Activated gamma-delta T cell (primary cell): Measurements from ENCODE around the gene DMGDH.

Source experiments
- DNase-seq: peaks from one replicate; lab custom pipeline; 2025; lab: John Stamatoyannopoulos, UW

Gene DMGDH

DNA sequence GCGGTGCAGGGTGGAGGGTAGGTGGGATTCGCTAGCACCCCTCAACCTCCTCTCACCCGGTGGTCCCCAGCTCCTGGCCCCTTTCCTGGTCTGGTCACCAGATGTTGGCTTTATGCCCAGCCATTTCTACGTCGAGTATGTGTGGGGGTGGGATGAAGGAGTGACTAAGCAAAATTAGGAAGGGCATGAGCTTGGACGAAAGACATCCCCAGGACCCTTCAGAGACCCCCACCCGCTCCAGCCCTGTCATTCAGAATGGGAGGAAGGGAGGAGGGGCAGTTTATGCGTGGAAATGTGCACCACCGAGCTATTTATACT lies 835 bp upstream of the DMGDH start:
- DNase-seq, result no peak

- DNase-seq, result no peak
Observed at GRCh38 chr5:79062436-79062835, 7.0 kb downstream of the DMGDH start.

GRCh38 chr5:79059674-79060073 lies 9.8 kb downstream of the DMGDH start:
- no peak for DNase-seq

DNA sequence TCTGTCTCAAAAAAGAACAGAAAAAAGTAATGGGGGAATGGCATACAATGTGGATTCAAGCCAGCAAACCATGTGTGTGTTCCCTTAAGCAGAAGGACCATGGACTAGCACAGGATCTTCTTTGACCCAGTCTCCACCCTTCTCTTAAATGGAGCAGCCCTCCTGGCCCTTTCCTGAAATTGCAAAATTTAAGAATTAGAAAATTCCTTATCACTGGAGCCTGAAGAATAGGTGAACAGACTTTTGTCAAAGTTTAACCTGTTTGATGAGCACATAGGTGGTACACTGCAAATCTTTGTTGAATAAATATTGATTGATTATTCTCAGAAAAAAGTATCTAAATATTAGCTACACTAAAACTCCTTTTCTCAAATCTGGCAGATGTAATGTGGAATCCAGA lies 12.6 kb downstream of the DMGDH start:
- DNase-seq, result no peak

DNA sequence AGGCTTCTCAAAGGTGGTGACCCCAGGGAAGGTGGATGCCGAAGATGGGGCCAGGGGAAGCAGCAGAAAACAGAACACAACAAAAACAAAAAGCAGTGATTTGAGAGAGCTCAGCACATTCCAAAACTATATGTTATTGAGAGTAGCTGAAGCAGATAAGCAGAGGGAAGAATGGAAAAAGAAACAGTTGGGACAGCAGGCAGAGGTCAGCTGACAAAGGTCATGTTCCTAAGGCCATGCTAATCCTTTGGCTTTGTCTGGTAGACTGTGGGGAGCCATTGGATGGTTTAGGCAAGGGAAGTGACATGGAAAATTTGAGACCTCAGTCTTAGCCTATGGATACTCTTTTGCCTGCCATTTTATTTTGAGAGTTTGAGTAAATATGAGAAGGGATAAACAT lies 14.5 kb downstream of the DMGDH start:
- DNase-seq, result no peak

DNA sequence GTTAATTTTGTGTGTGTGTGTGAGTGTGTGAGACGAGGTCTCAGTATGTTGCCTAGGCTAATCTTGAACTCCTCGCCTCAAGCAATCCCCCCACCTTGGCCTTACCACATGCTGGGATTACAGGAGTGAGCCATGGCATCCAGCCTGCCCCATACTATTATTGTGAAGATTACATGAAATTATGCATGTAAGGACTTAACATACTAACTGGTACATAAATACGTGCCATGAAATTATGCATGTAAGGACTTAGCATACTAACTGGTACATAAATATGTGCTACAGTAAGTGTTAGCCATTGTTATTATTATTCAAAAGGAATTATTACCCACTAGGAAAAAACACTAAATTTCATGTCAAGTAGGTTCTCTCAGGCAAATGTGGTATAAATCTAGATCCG lies 16.2 kb downstream of the DMGDH start:
- DNase-seq, result no peak

DNA sequence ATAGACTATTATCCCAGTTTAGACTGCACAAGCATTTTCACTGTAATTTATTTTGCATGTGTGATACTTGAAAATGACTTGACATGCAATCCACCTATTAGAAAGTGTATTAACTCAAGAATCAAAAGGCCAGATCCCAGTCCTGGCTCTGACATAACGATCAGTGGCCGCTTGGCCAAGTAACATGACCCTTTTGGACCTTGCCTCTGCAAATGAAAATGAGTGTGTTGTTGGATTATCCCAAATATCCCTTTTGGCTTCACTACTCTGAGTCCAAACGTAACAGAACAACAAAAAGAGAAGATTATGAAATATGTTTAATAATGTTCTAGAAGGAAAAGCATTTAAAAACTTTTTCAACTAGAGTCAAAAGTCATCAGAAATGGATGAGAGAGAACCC lies 19.0 kb downstream of the DMGDH start:
- DNase-seq, result no peak

DNA sequence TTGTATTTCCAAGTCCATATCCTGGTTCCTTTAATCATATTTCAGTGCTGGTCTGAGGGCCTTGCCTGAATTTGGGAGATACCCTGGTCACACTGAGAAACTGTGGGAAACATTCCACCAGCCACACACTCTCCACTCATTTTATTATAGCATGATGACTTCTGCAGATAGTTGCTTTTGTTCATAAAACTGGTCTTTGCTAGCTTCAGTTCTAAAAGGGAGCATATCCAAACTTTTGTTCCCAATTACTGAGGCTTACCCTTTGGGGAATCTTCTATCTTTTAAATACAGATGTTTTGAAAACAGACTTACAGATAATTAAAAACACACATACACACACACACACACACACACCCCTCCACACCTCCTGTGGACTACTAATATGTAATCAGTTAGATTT lies 21.0 kb downstream of the DMGDH start:
- no peak for DNase-seq

DNA sequence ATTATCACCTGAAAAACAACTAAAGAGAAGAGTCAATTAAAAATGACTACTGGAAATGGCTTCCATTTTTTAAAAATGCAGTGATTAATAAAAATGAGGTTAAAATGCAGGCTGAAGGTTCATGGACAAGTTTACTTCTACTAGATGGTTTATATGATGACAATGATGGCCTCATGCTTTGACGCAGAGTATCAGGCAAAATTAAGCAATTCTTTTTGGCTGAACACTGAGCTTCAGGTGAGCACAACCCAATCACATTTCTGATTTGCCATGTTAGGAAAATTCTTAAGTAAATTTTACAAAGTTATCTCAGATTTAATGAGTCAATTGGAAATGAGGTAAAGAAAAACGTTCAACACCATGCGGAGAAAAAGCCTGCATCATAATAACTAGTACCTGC lies 22.3 kb downstream of the DMGDH start:
- DNase-seq, result no peak

GRCh38 chr5:79042188-79042587 lies 27.3 kb downstream of the DMGDH start:
- no peak for DNase-seq

- no peak for DNase-seq
Observed at GRCh38 chr5:79036769-79037168, 32.7 kb downstream of the DMGDH start.

DNA sequence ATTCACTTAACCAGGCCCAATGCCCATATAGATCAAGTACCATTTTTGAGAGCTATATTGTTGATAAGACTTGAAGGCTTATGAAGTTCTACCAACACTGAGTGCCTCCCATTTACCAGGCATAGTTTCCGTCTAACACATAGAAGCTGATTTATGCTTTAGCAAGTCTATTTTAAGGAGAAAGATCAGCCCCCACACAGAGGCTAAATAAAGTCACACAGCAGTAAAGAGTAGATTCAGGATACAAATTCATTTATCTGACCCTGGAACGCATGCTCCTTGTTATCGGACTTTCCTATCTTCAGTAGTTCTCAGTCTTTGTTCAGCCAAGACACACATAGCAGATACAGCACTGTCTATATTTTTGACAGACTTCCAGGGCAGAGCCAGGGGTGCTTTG lies 34.2 kb downstream of the DMGDH start:
- no peak for DNase-seq

- DNase-seq, result no peak
Observed at GRCh38 chr5:79032782-79033181, 36.7 kb downstream of the DMGDH start.

DNA sequence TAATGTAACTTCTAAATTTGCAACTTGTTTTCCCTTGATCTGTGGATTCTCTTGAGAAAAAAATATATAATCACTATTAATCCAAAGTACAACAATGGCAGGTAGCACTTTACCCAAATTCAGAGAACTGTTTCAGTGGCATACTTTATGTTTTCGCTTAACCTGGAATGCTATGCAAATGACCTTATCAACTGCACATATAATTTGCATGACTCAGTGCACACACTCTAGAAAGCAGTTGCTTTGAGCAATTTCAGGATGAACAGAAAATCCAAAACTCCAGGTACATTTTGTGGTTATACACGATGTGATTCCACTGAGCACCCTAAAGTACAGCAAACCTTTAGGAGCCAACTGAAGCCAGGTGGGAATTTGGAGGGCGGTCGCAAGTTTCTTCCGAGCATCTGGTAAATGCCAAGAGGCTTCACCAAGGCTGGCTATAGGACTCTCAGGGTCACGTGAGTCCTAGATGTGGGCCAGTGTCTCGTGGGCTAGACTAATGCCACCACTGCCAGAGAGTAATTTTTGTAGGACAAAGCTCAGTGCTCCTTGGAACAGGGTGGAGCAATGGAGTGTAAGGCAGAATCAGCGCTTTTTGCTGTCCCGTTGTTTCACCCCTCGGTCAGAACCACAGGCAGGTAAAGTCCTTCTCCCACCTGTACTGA lies 37.3 kb downstream of the DMGDH start:
- no peak for DNase-seq

DNA sequence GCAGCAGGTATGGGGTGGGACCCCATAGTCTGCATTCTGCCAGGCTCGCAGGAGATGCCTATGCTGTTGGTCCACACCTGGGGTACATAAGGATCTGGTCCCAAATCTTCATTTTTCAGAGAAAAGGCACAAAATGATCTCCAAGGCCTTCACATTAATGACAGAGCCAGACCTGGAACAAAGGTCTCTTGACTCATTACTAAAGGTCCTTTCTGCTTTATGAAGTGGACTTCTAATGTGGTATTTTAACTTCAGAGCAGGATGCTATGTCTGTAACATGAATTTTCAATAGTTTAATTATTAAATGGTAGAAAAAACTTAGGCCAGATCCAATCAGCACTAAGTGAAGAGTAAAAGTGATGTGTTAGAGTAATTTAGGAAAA lies 38.0 kb downstream of the DMGDH start:
- no peak for DNase-seq

GRCh38 chr5:79030663-79031484 lies 38.6 kb downstream of the DMGDH start:
- no peak for DNase-seq

DNA sequence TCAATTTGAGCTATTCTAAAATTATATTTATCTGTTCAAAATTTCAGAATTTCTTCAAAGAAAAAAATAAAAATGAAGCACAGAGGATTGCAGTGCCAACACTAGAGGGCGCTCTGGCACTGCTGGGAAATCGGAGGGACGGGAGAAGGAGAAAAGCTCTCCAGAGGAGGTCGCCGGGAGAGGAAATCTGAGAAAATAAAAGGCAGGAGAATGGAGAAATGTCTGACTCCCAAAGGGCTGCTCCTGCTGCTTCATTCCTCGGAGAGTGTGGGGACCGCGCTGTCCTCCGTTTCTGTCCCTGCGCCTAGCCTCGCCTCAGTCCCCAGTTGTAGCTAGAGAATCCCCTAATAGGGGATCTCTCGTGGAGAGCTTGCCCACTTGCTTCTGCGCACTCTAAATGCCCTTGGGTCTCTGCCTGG lies 44.4 kb downstream of the DMGDH start:
- DNase-seq, result no peak

DNA sequence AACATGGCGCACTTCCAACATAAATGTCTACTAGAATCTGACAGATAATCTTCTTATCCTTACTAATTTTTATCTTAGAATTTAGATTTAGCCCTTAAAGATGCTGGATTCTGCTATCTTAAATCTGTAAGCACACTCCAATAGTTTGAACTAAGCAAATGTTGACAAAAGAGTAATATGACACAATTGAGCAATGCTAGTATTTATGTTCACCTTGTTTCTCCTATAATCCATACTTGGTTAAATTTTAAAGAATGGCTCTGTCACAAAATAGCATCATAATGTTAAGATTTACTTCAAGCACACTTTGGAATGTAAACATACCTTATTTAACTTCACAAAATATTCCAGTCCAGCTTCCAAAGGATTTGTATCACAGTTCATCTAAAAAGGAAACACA lies 45.5 kb downstream of the DMGDH start:
- no peak for DNase-seq

DNA sequence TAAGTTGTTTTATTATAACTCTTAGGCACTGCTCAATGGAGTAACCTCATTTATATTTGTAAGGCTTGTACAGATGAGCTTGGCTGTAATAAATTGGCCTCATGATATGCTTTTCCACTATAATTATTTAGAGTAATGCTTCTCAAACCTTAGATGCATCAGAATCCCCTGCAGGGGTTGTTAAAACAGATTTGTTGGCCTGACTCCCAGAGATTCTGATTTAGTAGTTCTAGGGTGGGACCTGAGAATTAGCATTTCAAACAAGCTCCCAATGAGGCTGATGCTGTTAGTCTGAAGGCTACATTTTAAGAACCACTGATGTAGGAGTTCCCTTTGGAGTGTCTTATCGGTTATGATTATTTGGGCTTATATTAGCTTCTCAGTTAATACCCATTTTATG lies 46.1 kb downstream of the DMGDH start:
- DNase-seq, result no peak

DNA sequence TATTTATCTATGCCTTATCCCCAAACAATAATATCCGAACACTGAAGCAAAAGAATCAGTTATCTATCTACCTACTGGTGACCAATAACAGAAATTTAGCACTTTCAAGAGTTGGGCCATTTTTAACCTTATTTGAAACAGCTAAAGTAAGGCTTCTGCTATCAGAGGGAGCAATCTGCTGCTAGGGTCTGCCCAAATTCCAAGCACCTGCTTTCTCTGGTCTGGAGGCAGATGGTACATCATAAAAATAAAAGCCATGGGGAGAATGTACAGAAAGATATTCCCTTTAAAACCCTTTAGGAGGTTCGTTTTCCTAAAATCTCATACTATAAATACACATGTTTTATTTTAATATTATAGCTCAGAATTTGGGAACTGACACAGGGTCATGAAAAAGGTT lies 46.7 kb downstream of the DMGDH start:
- DNase-seq, result no peak

GRCh38 chr5:79021753-79022152 lies 47.7 kb downstream of the DMGDH start:
- no peak for DNase-seq

DNA sequence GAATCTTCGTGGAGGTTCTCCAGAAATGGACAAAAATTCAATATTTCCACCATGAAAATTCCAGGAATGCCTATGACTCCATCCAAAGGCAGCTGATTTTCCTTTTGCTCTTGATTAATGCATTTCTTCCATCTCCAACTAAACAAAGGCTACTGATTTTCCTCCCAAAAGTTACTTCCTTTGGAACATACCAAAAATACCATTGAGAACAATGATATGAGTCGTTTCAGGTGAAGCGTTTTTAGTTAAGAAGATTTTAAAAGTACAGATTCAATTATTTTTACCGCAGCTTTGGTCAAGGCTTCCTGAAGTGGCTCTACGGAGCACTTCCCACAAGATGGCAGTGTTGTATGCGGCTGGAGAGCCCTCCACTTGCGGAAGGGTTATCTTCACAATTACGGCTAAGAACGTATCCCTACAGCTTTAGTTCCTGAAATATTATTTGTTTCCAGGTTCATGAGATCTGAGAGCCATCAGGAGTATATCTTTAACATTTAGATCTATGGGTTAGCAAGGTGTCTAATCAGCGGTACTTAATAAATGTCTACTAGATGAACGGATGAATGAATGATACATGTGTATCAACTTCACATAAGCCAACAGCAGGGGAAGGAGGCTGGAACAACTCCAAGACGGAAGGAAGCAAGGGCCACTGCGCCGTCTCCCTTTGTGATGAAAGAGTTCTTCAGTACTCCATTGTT lies 48.5 kb downstream of the DMGDH start:
- DNase-seq, result no peak

DNA sequence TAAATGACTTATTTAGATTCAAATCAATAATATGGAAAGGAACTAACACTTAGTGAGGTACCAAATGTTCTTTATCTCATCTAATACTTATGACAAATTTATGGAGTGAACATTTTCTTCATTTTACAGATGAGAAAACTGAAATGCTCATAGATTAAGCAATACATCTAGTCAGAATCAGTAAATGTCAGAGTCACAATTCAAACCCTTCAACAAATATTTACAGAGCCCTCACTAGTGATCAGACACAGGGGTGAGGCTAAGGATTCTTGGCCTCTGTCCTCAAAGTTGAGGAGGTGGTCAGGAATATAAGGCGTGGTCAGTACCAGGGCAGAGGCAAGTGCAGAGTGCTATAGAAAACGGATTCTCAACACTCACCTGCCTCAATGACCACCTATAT lies 54.8 kb downstream of the DMGDH start:
- no peak for DNase-seq
